CD14-positive monocyte (primary cell): ENCODE data around the gene TBC1D4. TPM values are rescaled to one million over a fixed set of nuclear protein-coding genes. Genes with fewer than 3 reads are reported as not detected.

Source experiments
- DNase-seq, 3 donors: peaks; one replicate each; pipeline ENCODE4 v3.0.0-alpha.2; 2011 to 2022
- H2AFZ ChIP-seq: 2 replicates; pipeline ENCODE4 v1.6.0; 2012; ENCODE audit warnings: mild to moderate bottlenecking, low read depth, low read length, inconsistent platforms; ENCODE audit not compliant: insufficient read depth, poor library complexity, severe bottlenecking
- H3K27ac ChIP-seq, 2 donors: 1 replicate in 1 of 2; 2 replicates in 1 of 2; pipeline ENCODE4 v1.5.1; 2012 to 2013; ENCODE audit warnings: low read length in 2 of 2, control low read depth in 1 of 2, inconsistent platforms in 1 of 2, low read depth in 1 of 2, mild to moderate bottlenecking in 1 of 2
- H3K27me3 ChIP-seq, 2 donors: one replicate each; pipeline versions ENCODE4 v1.6.0 to v1.6.1; 2011 to 2013; ENCODE audit warnings: low read length in 2 of 2; ENCODE audit not compliant: control insufficient read depth in 2 of 2, insufficient read depth in 2 of 2
- H3K36me3 ChIP-seq, 2 donors: replicated peaks in 1 of 2; 1 replicate in 1 of 2; 2 replicates in 1 of 2; pipeline versions ENCODE4 v1.5.1 to v1.6.1; 2012 to 2013; ENCODE audit warnings: low read length in 2 of 2, control low read depth in 1 of 2, inconsistent platforms in 1 of 2, mild to moderate bottlenecking in 1 of 2; ENCODE audit not compliant: insufficient read depth in 2 of 2, control insufficient read depth in 1 of 2
- H3K4me1 ChIP-seq, 2 donors: 1 replicate in 1 of 2; 2 replicates in 1 of 2; pipeline versions ENCODE4 v1.5.1 to v1.6.1; 2012 to 2013; ENCODE audit warnings: low read length in 2 of 2, control low read depth in 1 of 2, inconsistent platforms in 1 of 2, mild to moderate bottlenecking in 1 of 2, moderate library complexity in 1 of 2; ENCODE audit not compliant: insufficient read depth in 2 of 2, control insufficient read depth in 1 of 2
- H3K4me2 ChIP-seq: replicated peaks from 2 replicates; pipeline ENCODE3; 2012; ENCODE audit warnings: low read length, moderate library complexity, mild to moderate bottlenecking; ENCODE audit not compliant: poor library complexity, severe bottlenecking; ENCODE audit errors: extremely low read depth
- H3K4me3 ChIP-seq, 3 experiments: fragments of 200-600 bp in 1 of 3; sonication (generic) in 1 of 3; replicated peaks in 1 of 3; 1 replicate in 2 of 3; 2 replicates in 1 of 3; pipeline ENCODE4 v1.5.1; 2011 to 2013; ENCODE audit warnings: low read length in 3 of 3, mild to moderate bottlenecking in 3 of 3, control low read depth in 2 of 3, low read depth in 2 of 3, inconsistent platforms in 1 of 3, moderate library complexity in 1 of 3
- H3K79me2 ChIP-seq: 2 replicates; pipeline ENCODE4 v1.6.0; 2012; ENCODE audit warnings: mild to moderate bottlenecking, control low read depth, inconsistent platforms, low read length, moderate library complexity; ENCODE audit not compliant: insufficient read depth
- H3K9ac ChIP-seq: 2 replicates; pipeline ENCODE4 v1.6.0; 2017; ENCODE audit warnings: low read length, mild to moderate bottlenecking; ENCODE audit not compliant: insufficient read depth, poor library complexity, severe bottlenecking
- H3K9me3 ChIP-seq, 2 donors: replicated peaks in 1 of 2; 1 replicate in 1 of 2; 2 replicates in 1 of 2; pipeline versions ENCODE4 v1.5.1 to v1.6.1; 2012 to 2013; ENCODE audit warnings: low read length in 2 of 2, control low read depth in 1 of 2; ENCODE audit not compliant: control insufficient read depth in 1 of 2, insufficient read depth in 1 of 2
- H4K20me1 ChIP-seq: 2 replicates; pipeline ENCODE4 v1.6.0; 2012; ENCODE audit warnings: mild to moderate bottlenecking, low read length, control low read depth, moderate library complexity; ENCODE audit not compliant: insufficient read depth
- H3K27ac Mint-ChIP-seq, 7 donors: one replicate each; pipeline ENCODE4 v1.8.0; 2020; ENCODE audit warnings: mild to moderate bottlenecking in 7 of 7, mixed read lengths in 7 of 7, moderate library complexity in 6 of 7, inconsistent platforms in 2 of 7
- H3K27me3 Mint-ChIP-seq, 3 donors: one replicate each; pipeline ENCODE4 v1.8.0; 2021 to 2022; ENCODE audit warnings: low read depth in 3 of 3, mild to moderate bottlenecking in 3 of 3, mixed read lengths in 3 of 3, moderate library complexity in 3 of 3, inconsistent platforms in 1 of 3
- H3K36me3 Mint-ChIP-seq, 2 donors: one replicate each; pipeline ENCODE4 v1.8.0; 2020; ENCODE audit warnings: mixed read lengths in 2 of 2, inconsistent platforms in 1 of 2, mild to moderate bottlenecking in 1 of 2
- H3K4me1 Mint-ChIP-seq: one replicate; pipeline ENCODE4 v1.8.0; 2020; ENCODE audit warnings: mild to moderate bottlenecking, mixed read lengths
- H3K4me3 Mint-ChIP-seq, 2 donors: one replicate each; pipeline ENCODE4 v1.8.0; 2020; ENCODE audit warnings: mild to moderate bottlenecking in 2 of 2, mixed read lengths in 2 of 2, moderate library complexity in 1 of 2
- H3K9me3 Mint-ChIP-seq, 7 donors: one replicate each; pipeline ENCODE4 v1.8.0; 2020 to 2022; ENCODE audit warnings: mixed read lengths in 7 of 7, mild to moderate bottlenecking in 6 of 7, moderate library complexity in 6 of 7, inconsistent platforms in 2 of 7
- WGBS: methylation state at CpG from one replicate; pipeline ENCODE4 v1.1.5; 2013; ENCODE audit warnings: missing lambda C conversion rate; ENCODE audit not compliant: insufficient coverage; 5-methylcytosine and 5-hydroxymethylcytosine counted together
- intact Hi-C, 2 donors: fragments of 100-400 bp; cut with micrococcal nuclease; formaldehyde crosslinking; loops; one replicate each; pipeline versions ENCODE4 v1.15.0 to v1.15.1; 2023
- polyA plus RNA-seq, 3 donors: library from polyadenylated mRNA; depleted of rRNA in 1 of 3; unstranded in 2 of 3; stranded (reverse) in 1 of 3; fragments of 300-500 nt in 2 of 3; fragments of >200 nt in 1 of 3; fragmentation: Illumina TruSeq in 2 of 3; gene quantifications; 1 replicate in 2 of 3; 2 replicates in 1 of 3; pipeline ENCODE4 v1.2.3, GENCODE V29; 2012 to 2021
- TF ChIP-seq, protein P1 (sequence below): fragments of 200-600 bp; IDR thresholded peaks from one replicate; pipeline ENCODE4 v1.8.0; 2022; ENCODE audit warnings: antibody characterized with exemption, mild to moderate bottlenecking

TBC1D4 gene
- polyA plus RNA-seq, 3 donors: 2.0 to 6.7 (median 2.5) TPM

DNA sequence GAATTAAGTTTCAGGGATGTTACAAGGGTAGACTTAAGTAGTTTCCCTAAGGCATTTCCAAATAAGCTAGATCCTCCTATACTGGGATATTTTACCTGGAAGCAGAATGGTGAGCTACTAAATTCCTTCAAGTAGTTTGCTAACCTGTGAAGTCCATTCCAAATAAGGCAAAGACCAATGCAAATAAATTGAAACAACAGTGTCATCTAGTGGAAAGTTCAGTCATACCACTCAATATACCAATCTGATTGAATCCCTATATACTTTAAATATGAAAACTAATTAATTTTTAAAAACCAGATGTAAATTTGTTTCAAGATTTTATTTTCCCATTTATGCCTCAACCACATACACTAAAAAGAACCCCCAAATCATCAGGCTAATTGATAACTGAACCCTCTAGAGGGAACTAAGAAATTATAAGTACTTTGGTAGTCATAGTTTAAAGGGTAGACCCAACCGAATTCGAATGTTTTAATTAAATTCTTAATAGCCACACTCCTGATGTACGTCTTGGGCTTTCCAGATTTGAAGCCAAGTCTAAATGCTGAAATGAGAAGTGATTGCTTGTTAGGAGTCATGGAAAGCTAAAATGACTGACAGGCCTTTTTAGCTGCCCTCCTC is 223.7 kb downstream of the TBC1D4 start:
- Histone ChIP-seq H3K27me3 (no peaks in the 10 kb centered on the region), H3K4me1 (no peaks in the 10 kb centered on the region), H3K4me3 (no peak overlapping the region), H3K27ac (no peak overlapping the region), H4K20me1 (no peaks in the 10 kb centered on the region), H3K36me3 (no peaks in the 10 kb centered on the region), H3K9me3 (no peaks in the 10 kb centered on the region), H3K79me2 (no peaks in the 10 kb centered on the region), H3K9ac (no peak overlapping the region), H3K4me2 (no peak overlapping the region), H2AFZ (no peak overlapping the region)
- no peak overlapping the region for H3K27ac Mint-ChIP-seq
- intact Hi-C loops: no loop called here
- no peaks in the 10 kb centered on the region for H3K9me3 Mint-ChIP-seq
- H3K27me3 Mint-ChIP-seq: peaks cover 2 to 3% (median 3%) of the 10 kb centered on the region in 3 donors
- DNase-seq: no peak
- no peaks in the 10 kb centered on the region for H3K36me3 Mint-ChIP-seq
- no peaks in the 10 kb centered on the region for H3K4me1 Mint-ChIP-seq
- H3K4me3 Mint-ChIP-seq: no peak overlapping the region
- TF ChIP-seq, protein P1, sequence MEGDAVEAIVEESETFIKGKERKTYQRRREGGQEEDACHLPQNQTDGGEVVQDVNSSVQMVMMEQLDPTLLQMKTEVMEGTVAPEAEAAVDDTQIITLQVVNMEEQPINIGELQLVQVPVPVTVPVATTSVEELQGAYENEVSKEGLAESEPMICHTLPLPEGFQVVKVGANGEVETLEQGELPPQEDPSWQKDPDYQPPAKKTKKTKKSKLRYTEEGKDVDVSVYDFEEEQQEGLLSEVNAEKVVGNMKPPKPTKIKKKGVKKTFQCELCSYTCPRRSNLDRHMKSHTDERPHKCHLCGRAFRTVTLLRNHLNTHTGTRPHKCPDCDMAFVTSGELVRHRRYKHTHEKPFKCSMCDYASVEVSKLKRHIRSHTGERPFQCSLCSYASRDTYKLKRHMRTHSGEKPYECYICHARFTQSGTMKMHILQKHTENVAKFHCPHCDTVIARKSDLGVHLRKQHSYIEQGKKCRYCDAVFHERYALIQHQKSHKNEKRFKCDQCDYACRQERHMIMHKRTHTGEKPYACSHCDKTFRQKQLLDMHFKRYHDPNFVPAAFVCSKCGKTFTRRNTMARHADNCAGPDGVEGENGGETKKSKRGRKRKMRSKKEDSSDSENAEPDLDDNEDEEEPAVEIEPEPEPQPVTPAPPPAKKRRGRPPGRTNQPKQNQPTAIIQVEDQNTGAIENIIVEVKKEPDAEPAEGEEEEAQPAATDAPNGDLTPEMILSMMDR: peak; percentile 20
- no CpG with 5 or more reads among the region's 3 CpGs for WGBS

DNA sequence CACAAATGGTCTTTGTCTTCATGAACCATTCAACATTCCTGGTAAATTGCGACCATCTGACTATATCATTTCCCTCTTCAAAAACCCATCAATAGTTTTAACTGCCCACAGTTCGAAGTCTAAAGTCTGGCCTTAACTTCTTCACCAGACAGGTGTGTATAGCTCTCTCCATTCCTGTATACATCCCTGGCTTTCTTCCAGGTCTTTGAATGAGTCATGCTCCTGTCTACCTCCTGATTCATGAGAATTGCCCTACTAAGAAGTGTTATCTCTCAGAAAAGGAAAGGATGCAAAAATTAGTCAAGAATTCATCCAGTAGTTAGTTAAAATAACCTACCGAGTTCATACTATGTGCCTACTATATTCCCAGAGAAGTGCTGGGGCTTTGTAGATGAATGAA is 225.0 kb downstream of the TBC1D4 start:
- Histone ChIP-seq H2AFZ (no peak overlapping the region), H3K79me2 (no peaks in the 10 kb centered on the region), H3K4me2 (no peak overlapping the region), H3K27me3 (no peaks in the 10 kb centered on the region), H3K27ac (no peak overlapping the region), H3K4me3 (no peak overlapping the region), H3K36me3 (no peaks in the 10 kb centered on the region), H3K9me3 (no peaks in the 10 kb centered on the region), H4K20me1 (no peaks in the 10 kb centered on the region), H3K9ac (no peak overlapping the region), H3K4me1 (no peaks in the 10 kb centered on the region)
- no peak overlapping the region for H3K4me3 Mint-ChIP-seq
- 94% methylated on average over 2 of the region's 3 CpGs for WGBS
- no peaks in the 10 kb centered on the region for H3K4me1 Mint-ChIP-seq
- intact Hi-C loops: no loop called here
- DNase-seq: no peak
- no peaks in the 10 kb centered on the region for H3K36me3 Mint-ChIP-seq
- H3K9me3 Mint-ChIP-seq: no peaks in the 10 kb centered on the region
- no peak overlapping the region for H3K27ac Mint-ChIP-seq
- peaks cover 2 to 3% (median 3%) of the 10 kb centered on the region in 3 donors for H3K27me3 Mint-ChIP-seq
- TF ChIP-seq, protein P1: no peak
